ENCODE measurements around the gene MAP3K1. TPM values are rescaled to one million over a fixed set of nuclear protein-coding genes. Genes with fewer than 3 reads are reported as not detected.

MAP3K1 gene
- total and polyA plus RNA-seq, 9 of the 15 experiments (the other 6 are each of a cell fraction or from before 2014, with no cell fraction given), result 3.9 to 13.9 (median 7.5) TPM

- no peak for TF ChIP-seq RAD21 (CRISPR knock-in tag; conservative IDR thresholded peaks at IDR 0.05 in 1 of 2, IDR thresholded peaks at IDR 0.05 in 1 of 2)
Measured at GRCh38 chr5:56910210-56910965, 95.0 kb downstream of the MAP3K1 start (continued).

- H3K79me2 ChIP-seq (ENCODE audit: control insufficient read depth, insufficient read depth, low read length), result peaks cover 14% of the 10 kb centered on the region; the same call in 2 of the 3 replicates
- no peaks in the 10 kb centered on the region for H4K20me1 ChIP-seq (replicated peaks; ENCODE audit: control insufficient read depth, insufficient read depth, low read length)
- FAIRE-seq (no peak), DNase-seq (ENCODE audit: extremely low read depth in 1 of 4, low spot score in 3 of 4) (no peak), ATAC-seq (no peak)
- H3K27me3 ChIP-seq (ENCODE audit: control insufficient read depth in 2 of 2, insufficient read depth in 2 of 2, low read length in 2 of 2), result no peaks in the 10 kb centered on the region
- in situ Hi-C loops (cut with MboI) (no loop called here), intact Hi-C loops (cut with micrococcal nuclease) (no loop called here)
- H3K9ac ChIP-seq (ENCODE audit: insufficient read depth in 1 of 2, low read depth in 2 of 2, low read length in 2 of 2), result no peak overlapping the region
- ChIA-PET CTCF (ENCODE audit: low intra/inter-chr PET ratio) (no interaction called here), POLR2A (interaction anchor here (0.7 to 0.9 kb wide), 2 partner anchors 9 to 13 kb away, joined by 4 read pairs; no protein-coding TSS in a partner anchor)
- WGBS (ENCODE audit: insufficient coverage, low coverage, missing lambda C conversion rate), result 84% methylated on average over 3 of the region's 3 CpGs
- no peak overlapping the region for H3K27ac ChIP-seq (ENCODE audit: extremely low read depth, low read depth, low read length)
- BruUV-seq (replicated peaks), result no TSS peak
- peaks cover 10% of the 10 kb centered on the region; the same call in 2 of the 3 replicates for H3K36me3 ChIP-seq (ENCODE audit: control insufficient read depth, insufficient read depth, low read length)
- no peaks in the 10 kb centered on the region for H3K9me1 ChIP-seq (ENCODE audit: control insufficient read depth, insufficient read depth, low read length)
- H3K4me1 ChIP-seq (replicated peaks in 1 of 2; ENCODE audit: control insufficient read depth in 2 of 2, insufficient read depth in 2 of 2, low read length in 2 of 2), result peaks cover 0 to 7% of the 10 kb centered on the region in 2 experiments; a peak in 3 of 5 replicates
- no peak overlapping the region for H3K4me3 ChIP-seq
- H3K4me2 ChIP-seq (ENCODE audit: insufficient read depth, low read length), result no peak overlapping the region
- H2AFZ ChIP-seq (ENCODE audit: low read depth, low read length), result no peak overlapping the region
- no peaks in the 10 kb centered on the region for H3K9me3 ChIP-seq (replicated peaks; ENCODE audit: control insufficient read depth, insufficient read depth, low read depth, low read length)
- TF ChIP-seq STAT6 (CRISPR knock-in tag; IDR thresholded peaks at IDR 0.05) (no peak), SIX5 (IDR thresholded peaks at IDR 0.05; ENCODE audit: borderline replicate concordance in 1 of 2, insufficient read depth in 1 of 2, low read depth in 1 of 2, low read length in 2 of 2) (no peak), E4F1 (CRISPR knock-in tag; IDR thresholded peaks at IDR 0.05; ENCODE audit: borderline replicate concordance) (no peak), MEF2A (IDR thresholded peaks at IDR 0.05; ENCODE audit: control insufficient read depth, low read depth, low read length) (no peak), PPARD (CRISPR knock-in tag; IDR thresholded peaks at IDR 0.05) (no peak)
- TF ChIP-seq, protein P1, sequence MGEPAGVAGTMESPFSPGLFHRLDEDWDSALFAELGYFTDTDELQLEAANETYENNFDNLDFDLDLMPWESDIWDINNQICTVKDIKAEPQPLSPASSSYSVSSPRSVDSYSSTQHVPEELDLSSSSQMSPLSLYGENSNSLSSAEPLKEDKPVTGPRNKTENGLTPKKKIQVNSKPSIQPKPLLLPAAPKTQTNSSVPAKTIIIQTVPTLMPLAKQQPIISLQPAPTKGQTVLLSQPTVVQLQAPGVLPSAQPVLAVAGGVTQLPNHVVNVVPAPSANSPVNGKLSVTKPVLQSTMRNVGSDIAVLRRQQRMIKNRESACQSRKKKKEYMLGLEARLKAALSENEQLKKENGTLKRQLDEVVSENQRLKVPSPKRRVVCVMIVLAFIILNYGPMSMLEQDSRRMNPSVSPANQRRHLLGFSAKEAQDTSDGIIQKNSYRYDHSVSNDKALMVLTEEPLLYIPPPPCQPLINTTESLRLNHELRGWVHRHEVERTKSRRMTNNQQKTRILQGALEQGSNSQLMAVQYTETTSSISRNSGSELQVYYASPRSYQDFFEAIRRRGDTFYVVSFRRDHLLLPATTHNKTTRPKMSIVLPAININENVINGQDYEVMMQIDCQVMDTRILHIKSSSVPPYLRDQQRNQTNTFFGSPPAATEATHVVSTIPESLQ (CRISPR knock-in tag; IDR thresholded peaks at IDR 0.05), result no peak
- TF ChIP-seq, protein P2, sequence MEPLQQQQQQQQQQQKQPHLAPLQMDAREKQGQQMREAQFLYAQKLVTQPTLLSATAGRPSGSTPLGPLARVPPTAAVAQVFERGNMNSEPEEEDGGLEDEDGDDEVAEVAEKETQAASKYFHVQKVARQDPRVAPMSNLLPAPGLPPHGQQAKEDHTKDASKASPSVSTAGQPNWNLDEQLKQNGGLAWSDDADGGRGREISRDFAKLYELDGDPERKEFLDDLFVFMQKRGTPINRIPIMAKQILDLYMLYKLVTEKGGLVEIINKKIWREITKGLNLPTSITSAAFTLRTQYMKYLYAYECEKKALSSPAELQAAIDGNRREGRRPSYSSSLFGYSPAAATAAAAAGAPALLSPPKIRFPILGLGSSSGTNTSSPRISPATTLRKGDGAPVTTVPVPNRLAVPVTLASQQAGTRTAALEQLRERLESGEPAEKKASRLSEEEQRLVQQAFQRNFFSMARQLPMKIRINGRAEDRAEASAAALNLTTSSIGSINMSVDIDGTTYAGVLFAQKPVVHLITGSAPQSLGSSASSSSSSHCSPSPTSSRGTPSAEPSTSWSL (CRISPR knock-in tag; IDR thresholded peaks at IDR 0.05; ENCODE audit: borderline replicate concordance), result no peak
Measured at GRCh38 chr5:56913766-56914165, 98.4 kb downstream of the MAP3K1 start.
